Measurements from ENCODE around the gene ADARB2.

Gene ADARB2

GRCh38 chr10:1641402-1641801 lies 95.9 kb downstream of the ADARB2 start:
- DNase-seq (ENCODE audit: low read depth) = no peak
- TF ChIP-seq CTCF (IDR thresholded peaks at IDR 0.05; ENCODE audit: low read depth, low read length, missing control alignments) = no peak
- no peak overlapping the region for H3K4me3 ChIP-seq (ENCODE audit: low read depth, low read length)

GRCh38 chr10:1638889-1639419 lies 98.4 kb downstream of the ADARB2 start:
- DNase-seq (ENCODE audit: low read depth) = no peak
- H3K4me3 ChIP-seq (ENCODE audit: low read depth, low read length) = no peak overlapping the region
- no peak for TF ChIP-seq CTCF (IDR thresholded peaks at IDR 0.05; ENCODE audit: low read depth, low read length, missing control alignments)

- DNase-seq (ENCODE audit: low read depth) = no peak
- no peak overlapping the region for H3K4me3 ChIP-seq (ENCODE audit: low read depth, low read length)
- no peak for TF ChIP-seq CTCF (IDR thresholded peaks at IDR 0.05; ENCODE audit: low read depth, low read length, missing control alignments)
Measured at GRCh38 chr10:1635340-1635739, 102.0 kb downstream of the ADARB2 start.

- no peak overlapping the region for H3K4me3 ChIP-seq (ENCODE audit: low read depth, low read length)
- no peak for TF ChIP-seq CTCF (IDR thresholded peaks at IDR 0.05; ENCODE audit: low read depth, low read length, missing control alignments)
- DNase-seq (ENCODE audit: low read depth) = no peak
Measured at GRCh38 chr10:1634239-1634638, 103.1 kb downstream of the ADARB2 start.

- no peak overlapping the region for H3K4me3 ChIP-seq (ENCODE audit: low read depth, low read length)
- DNase-seq (ENCODE audit: low read depth) = no peak
- no peak for TF ChIP-seq CTCF (IDR thresholded peaks at IDR 0.05; ENCODE audit: low read depth, low read length, missing control alignments)
Measured at GRCh38 chr10:1633783-1634182, 103.5 kb downstream of the ADARB2 start.

GRCh38 chr10:1632596-1632995 lies 104.7 kb downstream of the ADARB2 start:
- H3K4me3 ChIP-seq (ENCODE audit: low read depth, low read length) = no peak overlapping the region
- no peak for TF ChIP-seq CTCF (IDR thresholded peaks at IDR 0.05; ENCODE audit: low read depth, low read length, missing control alignments)
- DNase-seq (ENCODE audit: low read depth) = no peak

- no peak for DNase-seq (ENCODE audit: low read depth)
- TF ChIP-seq CTCF (IDR thresholded peaks at IDR 0.05; ENCODE audit: low read depth, low read length, missing control alignments) = no peak
- H3K4me3 ChIP-seq (ENCODE audit: low read depth, low read length) = no peak overlapping the region
Measured at GRCh38 chr10:1632141-1632540, 105.2 kb downstream of the ADARB2 start.

All from GM12864 (cell line).